Neutrophil (primary cell): Measurements from ENCODE around the gene DTL.

Source experiments
- H3K27ac ChIP-seq: fragments of 200-600 bp; sonication (generic); 2 replicates; pipeline ENCODE4 v1.5.1; 2016; ENCODE audit warnings: mild to moderate bottlenecking, moderate library complexity
- H3K27me3 ChIP-seq: fragments of 200-600 bp; sonication (generic); 2 replicates; pipeline ENCODE4 v1.6.0; 2016; ENCODE audit warnings: mild to moderate bottlenecking
- H3K36me3 ChIP-seq: fragments of 200-600 bp; sonication (generic); 2 replicates; pipeline ENCODE4 v1.5.1; 2017
- H3K4me1 ChIP-seq, 2 experiments: fragments of 200-600 bp in 1 of 2; sonication (generic) in 1 of 2; 1 replicate in 1 of 2; 2 replicates in 1 of 2; pipeline versions ENCODE4 v1.5.1 to v1.6.1; 2013 to 2016; ENCODE audit warnings: low read depth in 1 of 2, low read length in 1 of 2, mild to moderate bottlenecking in 1 of 2, moderate library complexity in 1 of 2; ENCODE audit not compliant: control insufficient read depth in 1 of 2, insufficient read depth in 1 of 2
- H3K4me3 ChIP-seq, 2 experiments: fragments of 200-600 bp in 1 of 2; sonication (generic) in 1 of 2; 1 replicate in 1 of 2; 2 replicates in 1 of 2; pipeline ENCODE4 v1.5.1; 2013 to 2016; ENCODE audit warnings: low read depth in 1 of 2, low read length in 1 of 2, mild to moderate bottlenecking in 1 of 2, moderate library complexity in 1 of 2
- H3K9me3 ChIP-seq: fragments of 200-600 bp; sonication (generic); 2 replicates; pipeline ENCODE4 v1.5.1; 2016
- TF ChIP-seq, protein P1 (sequence below): fragments of 200-600 bp; sonication (generic); IDR thresholded peaks from 2 replicates; pipeline ENCODE4 v1.5.1; 2016; ENCODE audit warnings: antibody characterized with exemption

The DTL gene

GRCh38 chr1:212040629-212041412, 5.3 kb downstream of the DTL start:
- peaks cover under 1% of the 10 kb centered on the region for H3K36me3 ChIP-seq
- no peak overlapping the region for H3K4me3 ChIP-seq
- H3K9me3 ChIP-seq: no peaks in the 10 kb centered on the region
- TF ChIP-seq, protein P1, sequence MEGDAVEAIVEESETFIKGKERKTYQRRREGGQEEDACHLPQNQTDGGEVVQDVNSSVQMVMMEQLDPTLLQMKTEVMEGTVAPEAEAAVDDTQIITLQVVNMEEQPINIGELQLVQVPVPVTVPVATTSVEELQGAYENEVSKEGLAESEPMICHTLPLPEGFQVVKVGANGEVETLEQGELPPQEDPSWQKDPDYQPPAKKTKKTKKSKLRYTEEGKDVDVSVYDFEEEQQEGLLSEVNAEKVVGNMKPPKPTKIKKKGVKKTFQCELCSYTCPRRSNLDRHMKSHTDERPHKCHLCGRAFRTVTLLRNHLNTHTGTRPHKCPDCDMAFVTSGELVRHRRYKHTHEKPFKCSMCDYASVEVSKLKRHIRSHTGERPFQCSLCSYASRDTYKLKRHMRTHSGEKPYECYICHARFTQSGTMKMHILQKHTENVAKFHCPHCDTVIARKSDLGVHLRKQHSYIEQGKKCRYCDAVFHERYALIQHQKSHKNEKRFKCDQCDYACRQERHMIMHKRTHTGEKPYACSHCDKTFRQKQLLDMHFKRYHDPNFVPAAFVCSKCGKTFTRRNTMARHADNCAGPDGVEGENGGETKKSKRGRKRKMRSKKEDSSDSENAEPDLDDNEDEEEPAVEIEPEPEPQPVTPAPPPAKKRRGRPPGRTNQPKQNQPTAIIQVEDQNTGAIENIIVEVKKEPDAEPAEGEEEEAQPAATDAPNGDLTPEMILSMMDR: no peak
- no peaks in the 10 kb centered on the region for H3K27me3 ChIP-seq
- no peak overlapping the region for H3K27ac ChIP-seq
- peaks cover 14 to 16% of the 10 kb centered on the region in 2 experiments for H3K4me1 ChIP-seq

DNA sequence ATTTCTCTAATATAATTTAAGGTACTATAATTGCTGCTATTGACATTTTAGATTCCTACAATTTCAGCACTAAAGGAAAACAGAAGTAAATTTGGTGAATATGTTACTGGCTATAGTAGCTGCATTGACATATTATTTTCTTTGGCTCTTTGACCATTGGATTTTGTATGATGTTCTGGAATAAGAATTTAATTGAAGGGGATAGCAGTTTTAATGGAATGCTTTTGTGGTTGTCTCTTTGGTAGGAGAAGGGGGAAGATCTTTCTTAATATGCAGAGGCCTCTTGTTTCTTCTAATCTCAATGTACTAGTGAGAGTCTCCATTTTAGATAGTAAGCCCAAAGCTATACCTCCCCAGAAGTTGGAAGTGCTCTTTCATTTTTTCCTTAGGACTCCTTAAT, 6.9 kb downstream of the DTL start:
- H3K9me3 ChIP-seq: no peaks in the 10 kb centered on the region
- TF ChIP-seq, protein P1: no peak
- peaks cover 7% of the 10 kb centered on the region for H3K36me3 ChIP-seq
- no peak overlapping the region for H3K27ac ChIP-seq
- no peaks in the 10 kb centered on the region for H3K27me3 ChIP-seq
- H3K4me3 ChIP-seq: no peak overlapping the region
- H3K4me1 ChIP-seq: peaks cover under 1 to 5% of the 10 kb centered on the region in 2 experiments

GRCh38 chr1:212044851-212045250, 9.3 kb downstream of the DTL start:
- H3K27me3 ChIP-seq: no peaks in the 10 kb centered on the region
- H3K36me3 ChIP-seq: peaks cover 20% of the 10 kb centered on the region
- TF ChIP-seq, protein P1: no peak
- H3K4me1 ChIP-seq: no peaks in the 10 kb centered on the region
- H3K27ac ChIP-seq: no peak overlapping the region
- no peak overlapping the region for H3K4me3 ChIP-seq
- H3K9me3 ChIP-seq: no peaks in the 10 kb centered on the region

GRCh38 chr1:212045981-212046380, 10.4 kb downstream of the DTL start:
- TF ChIP-seq, protein P1: no peak
- H3K36me3 ChIP-seq: peaks cover 20% of the 10 kb centered on the region

GRCh38 chr1:212053993-212054392, 18.4 kb downstream of the DTL start:
- no peaks in the 10 kb centered on the region for H3K27me3 ChIP-seq
- TF ChIP-seq, protein P1: no peak
- H3K36me3 ChIP-seq: peaks cover 17% of the 10 kb centered on the region
- H3K27ac ChIP-seq: no peak overlapping the region
- H3K9me3 ChIP-seq: no peaks in the 10 kb centered on the region
- H3K4me1 ChIP-seq: no peaks in the 10 kb centered on the region
- no peak overlapping the region for H3K4me3 ChIP-seq

More at GRCh38 chr1:212045981-212046380, 10.4 kb downstream of the DTL start:
- no peaks in the 10 kb centered on the region for H3K4me1 ChIP-seq
- H3K27me3 ChIP-seq: no peaks in the 10 kb centered on the region
- no peak overlapping the region for H3K4me3 ChIP-seq
- no peaks in the 10 kb centered on the region for H3K9me3 ChIP-seq
- no peak overlapping the region for H3K27ac ChIP-seq
